Superior temporal gyrus (tissue), 1 donor: Measurements from ENCODE around the gene CRYM.
"Not testable (repeated sequence)": the region's sequence is repeated elsewhere in the genome, so short reads cannot be mapped to it uniquely, and the experiment has no call there.

ENCODE experiments used
- DNase-seq: peaks from one replicate; pipeline ENCODE4 v3.0.0-alpha.2; 2016; ENCODE audit errors: extremely low spot score

CRYM gene

DNA sequence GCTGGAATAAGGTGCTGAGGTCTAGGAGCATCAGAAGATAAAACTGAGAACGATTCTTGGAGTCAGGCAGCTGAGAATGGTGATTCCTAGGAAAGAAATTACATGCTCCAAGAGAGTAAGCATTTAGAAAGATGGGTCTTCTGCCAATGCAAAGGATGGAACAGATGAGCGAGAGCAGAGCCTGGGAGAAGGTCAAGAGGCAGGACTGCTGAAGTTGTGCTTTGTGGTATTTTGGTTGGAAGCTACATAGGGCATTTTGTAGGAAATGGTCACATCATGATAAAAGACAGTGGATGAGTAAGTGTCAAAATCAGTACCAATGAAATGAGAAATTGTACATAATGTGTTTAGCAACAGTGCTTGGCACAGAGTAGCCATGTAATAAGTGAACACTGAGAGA is 1.4 kb upstream of the CRYM start:
- DNase-seq = no peak

DNA sequence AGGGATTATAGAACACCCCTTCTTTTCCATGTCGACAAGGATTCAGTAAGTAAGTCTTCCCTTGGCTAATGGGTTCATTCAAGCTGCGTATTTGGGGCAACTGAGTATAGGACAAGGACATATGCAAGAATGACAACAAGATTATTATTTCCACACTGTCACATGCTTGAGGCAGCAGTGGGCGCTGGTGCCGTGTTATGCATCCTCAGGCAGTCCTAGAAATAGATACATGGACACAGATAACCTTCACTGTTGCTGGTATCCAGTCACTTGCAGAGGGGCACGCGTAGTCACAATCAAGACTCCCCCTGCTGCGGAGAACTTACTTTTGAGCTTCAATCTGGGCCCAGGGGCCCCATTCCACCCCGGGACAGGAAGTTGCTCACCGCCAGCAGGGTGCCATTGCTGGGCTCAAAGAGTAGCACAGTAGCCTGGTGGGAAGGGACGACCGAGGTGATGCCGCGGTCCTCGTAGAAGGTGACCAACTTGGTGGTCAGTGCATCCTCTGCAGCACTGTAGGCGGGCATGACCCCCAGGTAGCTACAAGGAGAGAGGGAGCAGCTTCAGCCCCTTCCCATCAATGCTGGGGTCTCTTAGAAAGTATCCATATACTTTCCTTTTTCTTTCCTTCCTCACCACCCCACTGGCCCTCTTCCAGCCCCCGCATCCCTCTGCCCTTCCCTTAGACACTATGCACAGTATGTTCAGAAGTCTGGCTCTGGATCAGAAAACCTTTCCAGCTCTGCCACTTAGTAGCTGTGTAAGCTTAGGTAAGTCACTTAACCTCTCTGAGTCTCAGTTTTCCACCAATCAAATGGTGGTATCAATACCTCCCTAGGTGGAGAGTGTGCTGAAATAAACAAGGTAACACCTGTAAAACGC is 804 bp downstream of the CRYM start:
- no peak for DNase-seq

DNA sequence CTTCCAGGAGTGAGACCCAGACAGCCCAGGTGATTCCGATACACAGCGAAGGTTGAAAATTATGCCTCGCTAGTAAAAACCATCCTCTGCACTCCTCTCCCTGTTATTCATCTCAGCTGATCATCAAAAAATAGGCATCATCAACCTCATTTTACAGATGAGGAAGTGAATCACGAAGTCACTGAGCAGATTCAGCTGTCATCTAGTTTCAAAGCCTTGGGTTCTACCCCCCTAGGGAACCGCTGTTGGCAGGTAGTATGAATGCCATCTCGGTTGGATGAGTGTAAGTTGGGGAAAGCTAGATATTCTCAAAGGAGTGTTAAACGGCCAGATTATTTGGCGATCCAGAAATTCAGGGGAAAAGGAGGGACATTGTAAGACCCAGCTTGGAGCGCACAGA is 2.0 kb downstream of the CRYM start:
- no peak for DNase-seq

DNA sequence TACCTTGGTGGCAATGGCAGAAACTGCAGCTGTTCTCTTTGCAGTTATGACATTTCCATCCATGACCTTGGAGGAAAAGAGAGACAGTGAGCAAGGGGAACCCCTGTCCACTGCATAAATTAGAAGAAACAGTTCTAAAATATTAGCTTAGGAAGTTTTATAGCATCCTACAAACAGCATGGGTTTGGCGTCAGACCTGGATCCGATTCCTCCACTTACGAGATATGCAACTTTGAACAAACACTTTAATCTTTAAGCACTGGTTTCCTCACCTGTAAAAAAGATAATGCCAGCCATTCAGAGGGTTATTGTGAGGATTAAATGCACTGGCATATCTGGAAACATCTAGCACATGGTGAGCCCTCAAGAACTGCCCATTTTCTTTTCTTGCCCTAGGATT is 2.6 kb downstream of the CRYM start:
- DNase-seq = no peak

DNA sequence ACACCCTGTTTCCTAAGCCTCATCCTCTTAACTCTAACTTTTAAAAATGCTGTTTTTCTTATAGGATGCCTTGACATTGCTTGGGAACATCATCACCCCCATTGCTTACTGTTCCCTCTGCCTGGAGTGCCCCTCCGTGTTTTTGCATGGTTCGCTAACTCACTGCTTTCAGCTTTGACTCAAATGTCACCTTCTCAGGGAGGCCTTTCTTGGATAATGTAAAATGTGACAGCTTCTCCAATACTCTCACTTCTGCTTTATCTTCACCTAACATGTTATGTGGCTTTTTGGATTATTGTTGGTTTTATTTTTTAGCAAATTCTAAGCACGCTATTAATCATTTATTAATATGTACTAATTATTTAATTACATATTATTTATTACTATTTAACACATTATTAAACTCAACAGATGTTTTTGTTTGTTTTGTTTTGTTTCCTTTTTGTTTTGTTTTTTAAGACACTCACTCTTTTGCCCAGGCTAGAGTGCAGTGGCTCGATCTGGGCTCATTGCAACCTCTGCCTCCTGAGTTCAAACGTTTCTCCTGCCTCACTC is 3.8 kb downstream of the CRYM start:
- DNase-seq = no peak

DNA sequence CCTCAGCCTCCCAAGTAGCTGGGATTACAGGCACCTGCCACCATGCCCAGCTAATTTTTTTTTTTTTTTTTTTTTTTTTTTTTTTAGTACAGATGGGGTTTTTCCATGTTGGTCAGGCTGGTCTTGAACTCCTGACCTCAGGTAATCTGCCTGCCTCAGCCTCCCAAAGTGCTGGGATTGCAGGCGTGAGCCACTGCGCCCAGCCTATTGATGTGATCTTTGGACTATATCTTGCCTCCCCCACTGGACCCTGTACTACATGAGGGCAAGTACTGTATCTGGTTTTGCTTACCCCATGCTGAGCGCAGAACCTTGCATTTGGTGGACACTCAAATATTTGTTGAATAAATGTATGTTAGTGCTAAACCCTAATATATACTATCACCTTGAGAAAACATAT is 5.3 kb downstream of the CRYM start:
- not testable (repeated sequence) for DNase-seq

DNA sequence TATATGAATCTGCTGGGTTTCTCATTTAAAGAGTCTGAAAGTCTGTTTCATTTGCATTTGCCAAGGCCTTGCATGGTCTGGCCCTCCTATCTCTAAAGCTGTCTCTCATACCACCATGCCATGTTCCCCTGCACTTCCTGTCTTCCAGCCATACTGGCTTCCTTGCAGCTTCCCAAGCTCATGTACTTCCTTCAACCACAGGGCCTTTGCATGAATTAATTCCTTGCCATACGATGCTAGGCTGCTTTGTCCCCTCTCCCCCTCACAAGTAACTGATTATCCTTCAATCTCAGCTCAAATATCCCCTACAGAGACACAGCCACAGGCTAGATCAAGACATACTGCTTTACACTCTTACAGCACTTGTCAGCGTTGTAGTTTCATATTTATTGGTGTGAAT is 5.8 kb downstream of the CRYM start:
- no peak for DNase-seq

DNA sequence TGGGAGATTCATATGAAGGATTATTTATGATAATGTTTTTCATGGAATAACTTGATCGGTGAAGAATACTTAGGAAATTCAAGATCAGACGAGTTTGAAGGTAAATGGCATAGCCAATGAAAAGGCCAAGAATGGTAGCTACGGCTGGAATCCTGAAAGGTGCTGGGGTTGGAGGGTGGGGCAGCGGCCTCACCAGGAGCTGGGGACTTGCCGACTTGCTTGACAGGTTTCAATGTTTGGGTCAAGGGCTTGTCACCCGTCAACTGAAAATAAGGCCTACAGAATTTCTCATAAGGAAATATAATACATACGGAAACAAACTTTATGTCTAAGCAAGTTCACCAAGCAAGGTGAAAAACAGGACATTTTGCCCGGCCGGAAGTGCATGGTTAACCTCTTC is 9.9 kb downstream of the CRYM start:
- DNase-seq = no peak

DNA sequence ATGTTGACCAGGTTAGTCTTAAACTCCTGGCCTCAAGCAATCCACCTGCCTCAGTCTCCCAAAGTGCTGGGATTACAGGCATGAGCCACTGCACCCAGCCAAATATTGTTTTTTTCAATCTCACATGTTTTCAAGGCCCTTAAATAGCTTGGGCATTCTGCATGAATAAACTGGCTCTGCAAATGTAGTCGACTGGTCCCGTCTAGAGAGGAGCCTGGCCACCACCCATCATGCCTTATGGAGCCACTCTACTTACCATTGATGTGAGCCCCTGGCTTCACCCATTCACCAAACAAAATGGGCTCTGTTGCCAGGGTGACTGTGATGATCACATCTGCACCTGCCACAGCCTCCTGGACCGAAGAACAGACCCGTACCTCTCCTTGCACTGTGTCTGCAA is 10.8 kb downstream of the CRYM start:
- DNase-seq = no peak

DNA sequence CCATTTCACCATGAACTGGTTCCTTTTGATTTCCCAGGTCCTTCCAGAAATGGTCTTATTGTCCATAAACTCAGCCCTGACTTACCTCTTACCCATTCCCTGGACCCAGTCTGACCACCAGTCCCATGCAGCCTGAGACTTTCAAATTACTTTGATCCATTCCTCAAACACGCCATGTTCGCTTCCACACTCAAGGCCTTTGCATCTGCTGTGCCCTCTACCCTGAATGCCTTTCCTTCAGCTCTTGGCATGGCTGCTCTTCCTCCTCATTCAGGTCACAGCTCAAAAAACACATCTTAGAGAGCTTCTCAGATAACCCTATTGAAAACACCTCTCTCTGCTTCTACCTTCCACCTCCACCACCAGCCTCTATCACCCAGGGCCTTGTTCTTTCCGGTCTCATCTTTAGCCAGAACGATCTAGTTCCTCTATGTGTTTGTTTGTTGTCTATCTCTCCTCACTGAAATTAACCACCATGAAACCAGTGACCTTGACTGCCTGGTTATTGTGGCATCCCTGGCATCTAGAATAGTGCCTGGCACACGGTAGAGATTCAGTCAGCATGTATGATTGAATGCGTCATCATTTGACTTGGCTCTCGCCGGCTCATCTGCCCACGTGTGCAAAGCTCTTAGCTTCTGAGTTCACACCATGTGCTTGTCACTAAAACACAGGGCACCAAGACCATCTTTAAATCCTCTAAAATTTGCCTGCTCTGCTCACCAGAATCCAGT is 12.8 kb downstream of the CRYM start:
- DNase-seq = peak; percentile 54

DNA sequence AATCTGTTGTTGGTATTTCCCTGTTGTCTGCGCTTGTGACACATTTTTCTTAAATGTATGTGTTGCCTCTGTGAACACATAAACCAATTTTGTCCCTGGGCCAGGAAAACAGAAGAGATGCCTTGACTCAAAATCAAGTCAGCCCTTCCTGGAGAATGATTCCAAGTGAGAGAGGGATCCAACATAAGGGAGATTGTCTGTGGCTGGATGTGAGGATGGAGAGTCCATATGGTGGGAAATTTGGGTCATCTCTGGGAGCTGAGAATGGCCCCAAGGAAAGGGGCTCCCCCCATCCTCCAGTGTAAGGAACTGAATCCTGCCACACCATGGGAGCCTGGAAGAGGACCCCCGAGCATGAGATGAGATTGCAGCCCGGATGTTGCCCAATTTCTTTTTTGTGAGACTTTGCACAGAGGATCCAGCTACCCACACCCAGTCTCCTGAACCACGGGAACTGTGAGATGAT is 13.5 kb downstream of the CRYM start:
- peak; percentile 42 for DNase-seq

DNA sequence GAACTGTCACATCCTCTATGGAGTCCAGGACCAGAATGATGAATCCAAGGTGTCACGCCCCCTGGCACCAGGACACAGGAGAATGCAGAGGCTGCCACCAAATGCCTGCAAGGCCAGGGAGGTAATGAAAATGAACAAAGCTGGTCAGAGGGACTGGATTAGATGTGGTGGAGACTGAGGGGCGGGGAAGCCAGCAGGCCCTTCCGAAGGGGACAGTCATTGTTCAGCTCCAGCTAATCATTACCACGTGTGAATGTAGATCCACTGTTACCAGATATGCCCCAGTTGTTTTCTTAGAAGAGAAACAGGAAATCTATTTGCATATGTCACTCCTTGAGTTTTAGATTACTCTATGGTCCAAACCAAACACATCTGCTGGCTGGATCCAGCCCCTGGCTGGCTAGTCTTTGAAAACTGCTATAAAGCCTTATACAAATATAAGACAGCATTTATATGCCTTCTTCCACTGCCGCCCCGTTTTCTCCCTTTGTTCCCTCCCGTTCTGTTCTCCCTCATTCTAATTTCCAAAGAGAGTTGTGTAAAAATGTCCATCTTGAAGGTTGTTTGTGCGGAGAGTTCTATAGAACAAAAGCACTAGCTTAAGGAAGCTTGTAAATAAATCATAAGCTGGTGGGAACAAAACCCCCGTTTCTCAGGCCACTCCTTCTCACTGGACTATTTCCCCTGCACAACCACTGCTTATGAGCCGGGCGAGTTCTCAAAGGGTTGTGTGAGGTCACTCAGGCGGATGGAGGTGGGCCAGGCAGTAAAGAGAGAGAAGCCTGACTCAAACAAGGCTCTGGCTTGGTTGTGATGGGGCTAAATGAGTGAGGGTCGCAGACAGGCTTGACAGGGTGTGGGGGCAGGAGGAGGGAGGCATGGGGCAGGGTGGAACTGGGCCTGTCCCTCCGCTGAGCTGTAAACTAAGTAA is 14.2 kb downstream of the CRYM start:
- DNase-seq = no peak

DNA sequence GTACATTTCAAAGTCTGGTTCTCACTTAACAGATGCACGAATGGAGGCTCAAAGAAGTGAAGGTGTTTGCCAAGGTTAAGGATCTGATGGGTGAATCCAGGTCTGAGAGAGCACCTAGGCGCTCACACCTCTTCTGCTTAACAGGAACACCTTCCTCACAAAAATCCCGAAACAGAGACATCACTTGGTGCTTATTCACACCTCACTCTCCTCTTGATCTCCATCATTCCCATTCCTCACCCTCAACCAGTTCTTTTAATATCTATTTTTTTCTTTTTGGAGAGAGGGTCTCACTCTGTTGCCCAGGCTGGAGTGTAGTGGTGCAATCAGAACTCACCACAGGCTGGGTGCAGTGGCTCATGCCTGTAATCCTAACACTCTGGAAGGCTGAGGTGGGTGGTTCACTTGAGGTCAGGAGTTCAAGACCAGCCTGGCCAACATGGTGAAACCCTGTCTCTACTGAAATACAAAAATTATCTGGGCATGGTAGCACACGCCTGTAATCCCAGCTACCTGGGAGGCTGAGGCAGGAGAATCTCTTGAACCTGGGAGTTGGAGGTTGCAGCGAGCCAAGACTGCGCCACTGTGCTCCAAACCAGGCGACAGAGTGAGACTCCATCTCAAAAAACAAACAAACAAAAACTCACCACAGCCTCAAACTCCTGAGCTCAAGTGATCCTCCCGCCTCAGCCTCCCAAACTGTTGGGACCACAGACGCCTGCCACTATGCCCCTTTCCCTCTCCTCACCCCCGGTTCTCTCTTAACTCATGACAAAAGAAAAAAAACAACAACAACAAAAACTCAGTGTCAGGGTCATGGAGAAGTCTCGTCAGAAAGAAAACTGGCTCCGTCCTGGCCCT is 15.1 kb downstream of the CRYM start:
- no peak for DNase-seq

DNA sequence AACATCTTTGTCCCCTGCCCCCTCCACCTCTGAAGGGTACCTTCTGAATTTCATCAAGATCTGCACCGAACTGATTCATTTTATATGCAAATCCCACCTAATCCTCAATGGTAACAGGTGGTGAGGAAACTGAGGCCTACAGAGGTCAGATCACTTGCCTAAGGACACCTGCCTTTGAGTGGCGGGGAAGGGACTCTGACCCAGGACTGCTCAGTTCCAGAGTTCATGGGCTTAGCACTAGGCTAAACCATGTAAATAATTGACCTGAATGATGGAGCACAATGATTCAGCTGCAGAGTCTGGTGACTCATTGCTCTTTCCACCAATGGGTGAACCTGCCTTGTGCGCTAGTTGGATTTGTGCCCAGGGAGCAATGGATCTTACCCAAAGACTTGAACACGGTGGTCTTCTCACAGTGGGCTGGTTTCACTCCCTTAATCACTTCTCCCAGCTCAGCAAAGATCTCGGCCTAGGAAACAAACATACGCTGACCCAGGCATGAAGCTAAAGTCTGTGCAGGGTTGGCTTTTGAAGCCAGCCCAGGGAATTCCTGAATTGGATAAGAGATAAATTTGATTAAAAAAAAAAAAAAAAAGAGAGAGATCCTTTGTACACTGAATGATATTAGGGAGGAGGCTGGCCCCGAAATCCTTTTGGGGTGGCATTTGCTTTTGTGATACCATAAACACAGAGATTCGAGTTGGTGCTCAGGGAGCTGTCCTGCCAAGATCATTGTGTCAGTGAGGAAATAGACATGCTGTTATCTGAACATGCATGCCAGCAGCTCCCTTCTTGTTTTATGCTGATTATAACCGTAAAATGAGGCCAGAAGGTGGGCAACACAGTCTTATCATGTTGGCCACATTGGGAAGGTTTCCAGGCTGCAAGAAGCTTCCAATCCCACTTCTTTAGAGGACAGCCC is 17.0 kb downstream of the CRYM start:
- no peak for DNase-seq

DNA sequence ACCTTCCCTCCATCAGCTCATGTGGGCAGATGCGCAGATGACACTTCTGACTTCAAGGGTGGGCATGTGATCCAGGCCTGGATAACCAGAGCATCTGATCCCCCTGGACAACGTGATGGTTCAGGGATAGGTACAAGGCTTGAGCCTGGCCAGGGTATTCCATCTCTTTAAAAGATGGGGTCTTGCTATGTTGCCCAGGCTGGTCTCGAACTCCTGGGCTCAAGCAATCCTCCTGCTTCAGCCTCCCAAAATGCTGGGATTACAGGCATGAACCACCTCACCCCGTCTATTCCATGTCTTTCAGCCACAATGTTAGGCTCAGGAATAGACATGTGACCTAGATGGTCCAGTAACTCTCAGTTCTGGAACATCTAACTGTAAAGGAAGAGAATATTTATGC is 20.8 kb downstream of the CRYM start:
- no peak for DNase-seq

DNA sequence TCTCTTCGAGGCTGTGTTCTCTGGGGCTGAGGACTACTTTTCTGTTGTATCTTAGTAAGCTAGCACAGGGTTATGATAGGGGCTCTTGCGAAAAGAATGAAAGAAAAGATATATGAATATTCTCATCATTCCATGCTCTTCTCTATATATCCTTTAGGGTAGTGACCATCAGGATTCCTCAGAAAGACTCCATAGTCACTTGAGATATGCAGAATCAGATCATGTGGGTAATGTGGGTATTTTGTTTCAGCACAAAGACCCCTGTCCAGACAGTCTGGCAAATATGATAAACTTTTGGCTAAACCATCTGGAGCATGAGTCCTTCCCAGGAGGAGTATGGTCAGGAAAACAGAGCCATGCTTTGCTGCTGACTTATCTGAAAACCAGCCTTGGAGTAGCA is 21.5 kb downstream of the CRYM start:
- DNase-seq = no peak

DNA sequence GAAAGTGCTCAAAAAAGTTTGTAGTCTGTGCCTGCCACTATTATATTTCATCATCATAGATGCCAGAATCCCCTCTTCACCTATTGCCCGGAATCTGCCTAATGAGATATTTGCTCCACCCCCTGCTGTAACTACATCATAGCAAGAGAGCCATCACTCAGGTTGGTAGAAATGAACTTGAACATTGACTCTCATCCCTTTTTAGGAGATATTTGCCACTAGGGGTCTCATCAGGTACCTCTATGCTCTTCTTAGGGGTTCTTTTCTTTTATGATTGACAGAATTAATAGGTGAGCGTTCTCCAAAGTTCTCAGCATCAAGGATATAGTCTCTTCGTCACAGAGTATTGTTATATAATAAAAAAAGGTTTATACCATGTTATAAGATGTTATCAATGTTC is 24.6 kb downstream of the CRYM start:
- no peak for DNase-seq

DNA sequence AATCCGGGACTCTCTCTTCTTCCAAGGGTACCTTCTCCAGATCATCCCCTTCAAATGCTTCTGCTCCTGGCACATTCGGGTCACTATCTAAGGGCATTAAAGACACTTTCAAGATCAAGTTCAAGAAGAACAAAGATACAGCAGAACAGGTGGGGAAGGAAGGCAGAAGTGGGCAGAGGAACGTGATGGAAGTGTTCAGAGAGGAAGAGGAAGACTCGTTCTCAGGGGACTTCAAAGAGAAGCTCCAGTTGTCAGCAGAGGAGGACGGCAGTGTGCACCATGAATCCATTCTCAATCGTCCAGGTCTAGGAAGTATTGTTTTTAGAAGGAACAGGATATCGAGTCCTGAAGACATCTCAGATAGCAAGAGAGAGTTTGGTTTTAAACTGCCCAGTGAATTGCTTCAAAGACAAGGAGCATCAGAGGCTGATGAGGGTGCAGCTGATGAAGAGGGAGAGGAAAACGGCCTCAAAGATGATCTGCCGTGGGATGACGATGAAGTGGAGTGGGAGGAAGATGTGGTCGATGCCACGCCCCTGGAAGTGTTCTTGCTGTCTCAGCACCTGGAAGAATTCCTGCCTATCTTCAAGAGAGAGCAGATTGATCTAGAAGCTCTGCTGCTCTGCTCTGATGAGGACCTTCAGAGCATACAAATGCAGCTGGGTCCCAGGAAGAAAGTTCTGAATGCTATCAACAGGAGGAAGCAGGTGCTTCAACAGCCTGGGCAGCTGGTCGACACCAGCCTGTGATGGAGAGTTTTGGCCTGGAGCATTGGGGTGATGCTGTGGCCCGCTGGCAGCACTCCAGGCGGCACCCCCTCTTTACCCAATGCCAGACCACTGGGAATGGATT is 27.8 kb downstream of the CRYM start:
- DNase-seq = no peak

DNA sequence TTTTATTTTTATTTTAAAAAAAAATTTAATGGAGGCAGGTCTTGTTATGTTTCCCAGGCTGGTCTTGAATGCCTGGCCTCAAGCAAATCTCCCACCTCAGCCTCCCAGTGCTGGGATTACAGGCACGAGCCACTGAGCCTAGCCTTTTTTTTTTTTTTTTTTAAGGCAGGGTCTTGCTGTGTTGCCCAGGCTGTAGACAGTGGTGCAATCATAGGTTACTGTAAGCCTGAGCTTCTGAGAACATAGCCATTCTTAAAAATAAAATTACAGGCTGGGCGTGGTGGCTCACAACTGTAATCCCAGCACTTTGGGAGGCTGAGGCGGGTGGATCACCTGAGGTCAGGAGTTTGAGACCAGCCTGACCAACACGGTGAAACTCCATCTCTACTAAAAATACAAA is 29.9 kb downstream of the CRYM start:
- DNase-seq = not testable (repeated sequence)
